HL-60/S4 treated with phorbol 12-myristate 13-acetate at 8.2 ng/mL for 4 days and 3 days (cell line): ENCODE data around the gene CDK18.
"Not testable (repeated sequence)": the region's sequence is repeated elsewhere in the genome, so short reads cannot be mapped to it uniquely, and the experiment has no call there.

Source experiments
- in situ Hi-C: fragments of 300-500 bp; cut with MboI; formaldehyde crosslinking; loops from 2 replicates; pipeline ENCODE4 v1.15.0; 2022; ENCODE audit warnings: low sequenced_read_pairs

CDK18 gene

GRCh38 chr1:205504311-205505075 is at the start of gene CDK18:
Gene CDK18, plus strand, starts transcription at chr1:205504669. Its CDS starts 18,499 bp downstream, at chr1:205523168.
- in situ Hi-C loops, result no loop called here

GRCh38 chr1:205454903-205455335 is 49.5 kb upstream of the CDK18 start:
- in situ Hi-C loops, result no loop called here

DNA sequence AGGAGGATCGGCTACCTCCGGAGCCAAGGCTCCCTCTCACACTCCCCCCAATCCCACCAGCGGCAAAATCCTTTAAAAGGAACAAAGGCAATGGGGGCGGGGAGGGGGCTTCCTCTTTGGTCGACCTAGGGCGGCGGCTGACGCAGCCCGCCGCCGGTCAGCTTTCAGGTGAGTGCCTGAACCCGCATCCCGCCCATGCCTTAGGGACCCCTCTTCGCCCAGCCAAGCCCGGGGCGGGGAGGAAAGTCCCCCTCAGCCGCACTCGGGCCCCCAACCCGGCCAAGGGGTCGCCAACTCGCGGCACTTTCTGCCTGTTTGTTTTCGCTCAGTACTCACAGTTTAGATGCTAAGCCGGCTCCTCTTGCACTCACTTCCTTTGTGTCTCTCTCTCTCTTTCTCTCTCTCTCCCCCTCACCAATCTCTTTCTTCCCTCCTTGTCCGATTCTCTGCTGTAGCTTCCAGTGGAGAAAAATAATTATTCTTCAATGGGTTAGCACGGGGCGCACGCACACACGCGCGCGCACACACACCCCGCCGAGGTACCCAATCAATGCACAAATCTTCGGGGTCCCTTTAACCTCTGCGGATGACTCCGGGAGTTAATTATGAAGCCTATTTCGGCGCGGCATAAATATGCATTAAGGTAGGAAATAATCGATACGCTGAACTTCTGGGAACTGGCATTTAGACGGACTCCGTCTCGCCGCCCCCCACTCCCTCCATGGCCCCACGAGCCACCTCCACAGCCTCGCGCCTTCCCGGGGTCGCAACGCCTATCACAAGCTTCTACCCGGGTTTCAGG is 48.7 kb upstream of the CDK18 start, which contains the start of gene BLACAT1:
Gene BLACAT1, minus strand, starts transcription at position 465 of the 802 bp plus-strand sequence.
- in situ Hi-C loops, result no loop called here

GRCh38 chr1:205456383-205456867 is 48.0 kb upstream of the CDK18 start:
- in situ Hi-C loops, result no loop called here

GRCh38 chr1:205456868-205457745 is 47.4 kb upstream of the CDK18 start:
- in situ Hi-C loops, result no loop called here

GRCh38 chr1:205458777-205459566 is 45.5 kb upstream of the CDK18 start:
- in situ Hi-C loops, result no loop called here

- in situ Hi-C loops, result no loop called here
These were observed 39.1 kb upstream of the CDK18 start for GRCh38 chr1:205465392-205465791.

DNA sequence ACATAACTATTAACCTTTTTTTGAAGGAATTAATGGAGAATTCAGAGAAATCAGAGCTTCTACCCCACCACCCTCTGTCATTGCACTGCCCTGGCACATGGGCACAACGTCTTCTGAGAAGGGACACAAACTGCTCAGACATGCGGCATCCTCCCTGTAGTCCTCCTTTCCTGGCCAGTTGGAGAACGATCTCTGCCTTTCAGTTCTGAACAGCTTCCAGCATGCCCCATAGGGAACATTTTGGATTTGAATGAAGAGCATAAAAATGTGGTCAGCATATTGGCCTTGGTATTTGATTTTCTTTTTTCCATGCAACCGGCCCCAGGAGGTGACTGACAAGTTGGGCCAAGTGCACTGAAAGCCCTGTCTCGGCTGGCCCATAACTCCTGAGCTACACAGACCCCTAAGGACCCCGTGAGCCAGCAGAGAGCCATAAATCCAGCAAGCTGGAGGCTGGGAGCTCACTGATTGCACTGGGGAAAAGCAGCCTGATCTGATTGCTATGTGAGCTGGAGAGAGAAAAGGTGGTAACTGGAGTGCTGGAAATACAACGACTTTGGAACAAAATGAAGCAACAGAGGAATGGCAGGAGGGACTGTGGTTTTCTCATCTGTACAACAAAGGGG is 37.8 kb upstream of the CDK18 start:
- in situ Hi-C loops, result no loop called here

- in situ Hi-C loops, result no loop called here
These were observed 34.3 kb upstream of the CDK18 start for GRCh38 chr1:205470131-205470530.

DNA sequence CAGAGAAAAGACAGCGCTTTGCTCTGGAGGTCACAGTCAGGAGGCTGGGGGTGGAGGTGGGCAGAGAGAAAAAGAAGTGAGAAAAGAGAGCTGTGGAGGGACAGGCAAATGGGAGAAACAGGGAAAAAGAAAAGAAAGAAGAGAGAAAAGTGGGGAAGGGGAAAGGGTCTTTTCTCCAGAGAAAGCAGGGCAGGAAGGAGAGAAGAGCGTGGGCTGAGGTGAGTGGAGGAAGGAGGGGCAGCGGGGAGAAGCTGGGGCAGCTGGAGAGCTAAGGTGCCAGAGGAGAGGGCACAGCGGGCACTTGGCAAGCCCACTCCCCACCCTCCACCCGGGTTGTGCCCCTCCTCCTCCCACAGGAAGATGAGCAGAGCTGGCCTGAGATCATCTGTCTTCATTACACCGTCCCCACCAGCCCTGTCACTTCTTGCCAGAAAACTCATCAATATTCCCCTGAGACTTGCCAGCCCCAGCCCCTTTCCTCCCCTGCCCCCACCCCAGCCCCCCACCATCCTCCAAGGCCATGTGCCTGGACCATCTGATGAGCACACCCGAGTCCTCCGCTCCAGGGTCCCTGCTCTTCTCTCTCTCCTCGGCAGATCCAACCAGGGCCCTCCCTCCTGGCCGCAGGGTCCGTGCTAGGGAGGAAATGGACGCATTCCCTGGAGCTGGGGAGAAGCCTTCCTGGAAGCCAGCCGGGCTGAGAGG is 31.6 kb upstream of the CDK18 start:
- in situ Hi-C loops, result no loop called here

DNA sequence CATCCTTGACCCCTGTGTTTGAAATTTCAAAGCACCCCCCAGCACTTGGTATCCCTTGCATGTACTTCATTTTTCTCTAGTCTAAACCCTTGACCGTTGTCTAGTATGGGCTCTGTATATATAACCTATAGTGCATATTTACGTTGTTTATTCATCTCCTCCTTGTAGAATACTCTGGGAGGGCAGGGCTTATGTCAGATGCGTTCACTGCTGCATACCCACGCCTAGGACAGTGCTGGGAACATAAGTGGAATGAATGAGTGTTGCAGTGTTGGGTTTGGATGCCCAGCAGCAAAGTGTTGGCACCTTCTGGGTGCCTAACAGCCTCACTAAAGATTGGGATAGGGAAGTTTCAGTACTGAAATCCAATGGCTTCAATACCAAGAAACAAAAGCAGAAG is 31.0 kb upstream of the CDK18 start:
- in situ Hi-C loops, result no loop called here

DNA sequence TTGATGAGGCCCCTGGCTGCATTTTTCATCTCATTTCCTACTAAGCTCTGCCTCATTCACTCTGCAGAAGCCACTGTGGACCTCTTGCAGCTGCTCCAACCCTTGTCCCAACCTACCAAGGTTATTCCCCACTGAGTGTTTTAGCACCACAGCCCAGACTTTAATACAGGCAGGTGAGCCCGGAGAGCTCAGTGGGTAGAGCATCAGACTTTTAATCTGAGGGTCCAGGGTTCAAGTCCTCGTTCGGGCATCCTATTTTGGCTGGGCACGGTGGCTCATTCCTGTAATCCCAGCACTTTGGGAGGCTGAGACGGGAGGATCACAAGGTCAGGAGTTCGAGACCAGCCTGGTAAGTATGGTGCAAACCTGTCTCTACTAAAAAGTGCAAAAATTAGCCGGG is 30.5 kb upstream of the CDK18 start:
- in situ Hi-C loops, result no loop called here

- in situ Hi-C loops, result no loop called here
These were observed 29.9 kb upstream of the CDK18 start for GRCh38 chr1:205474571-205474970.

DNA sequence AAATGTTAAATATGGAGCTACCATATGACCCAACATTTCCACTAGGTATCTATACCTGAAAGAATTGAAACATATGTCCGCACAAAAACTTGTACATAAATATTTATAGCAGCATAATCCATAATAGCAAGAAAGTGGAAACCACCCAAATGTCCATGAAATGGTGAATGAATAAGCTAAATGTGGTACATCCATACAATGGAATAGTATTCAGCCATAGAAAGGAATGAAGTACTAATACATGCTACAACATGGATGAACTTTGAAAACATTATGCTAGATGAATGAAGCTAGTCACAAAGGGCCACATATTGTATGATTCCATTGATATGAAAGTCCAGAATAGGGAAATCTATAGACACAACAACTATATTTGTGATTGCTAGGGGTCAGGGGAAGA is 28.6 kb upstream of the CDK18 start:
- in situ Hi-C loops, result no loop called here

DNA sequence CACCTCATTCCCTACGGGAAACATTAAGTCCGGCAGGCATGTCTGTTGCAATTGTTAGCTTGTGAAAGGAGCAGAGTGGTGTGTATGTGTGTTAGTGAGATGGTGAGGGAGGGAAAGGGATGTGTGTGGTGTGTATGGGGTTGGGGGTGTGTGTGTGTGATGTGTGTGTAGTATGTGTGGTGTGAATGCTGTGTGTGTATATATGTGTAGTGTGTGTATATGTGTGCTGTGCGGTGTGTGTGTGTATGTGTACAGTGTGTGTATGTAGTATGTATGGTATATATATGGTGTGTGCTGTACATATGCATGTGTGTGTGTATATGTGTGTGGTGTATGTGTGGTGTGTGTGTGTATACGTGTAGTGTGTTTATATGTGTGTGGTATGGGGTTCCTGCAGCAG is 27.8 kb upstream of the CDK18 start:
- in situ Hi-C loops, result no loop called here

- in situ Hi-C loops, result no loop called here
These were observed 27.2 kb upstream of the CDK18 start for GRCh38 chr1:205477121-205477758.

- in situ Hi-C loops, result no loop called here
These were observed 26.7 kb upstream of the CDK18 start for GRCh38 chr1:205477759-205478247.

- in situ Hi-C loops, result not testable (repeated sequence)
These were observed 25.5 kb upstream of the CDK18 start for GRCh38 chr1:205478985-205479384.
